Stimulated activated CD4-positive, alpha-beta T cell treated with anti-CD3 and anti-CD28 coated beads, Interleukin-1b, Interleukin-23, amount 100 ng/mL, for 1 hour (primary cell): ENCODE measurements around the gene HTRA3.
"Not testable (repeated sequence)": the region's sequence is repeated elsewhere in the genome, so short reads cannot be mapped to it uniquely, and the experiment has no call there.

ENCODE experiments used
- DNase-seq, 2 donors: peaks; one replicate each; pipeline ENCODE4 v3.0.0-alpha.2; 2020; ENCODE audit warnings: low read depth in 2 of 2

The HTRA3 gene

GRCh38 chr4:8342651-8343261 lies 73.2 kb downstream of the HTRA3 start:
- no peak for DNase-seq

DNA sequence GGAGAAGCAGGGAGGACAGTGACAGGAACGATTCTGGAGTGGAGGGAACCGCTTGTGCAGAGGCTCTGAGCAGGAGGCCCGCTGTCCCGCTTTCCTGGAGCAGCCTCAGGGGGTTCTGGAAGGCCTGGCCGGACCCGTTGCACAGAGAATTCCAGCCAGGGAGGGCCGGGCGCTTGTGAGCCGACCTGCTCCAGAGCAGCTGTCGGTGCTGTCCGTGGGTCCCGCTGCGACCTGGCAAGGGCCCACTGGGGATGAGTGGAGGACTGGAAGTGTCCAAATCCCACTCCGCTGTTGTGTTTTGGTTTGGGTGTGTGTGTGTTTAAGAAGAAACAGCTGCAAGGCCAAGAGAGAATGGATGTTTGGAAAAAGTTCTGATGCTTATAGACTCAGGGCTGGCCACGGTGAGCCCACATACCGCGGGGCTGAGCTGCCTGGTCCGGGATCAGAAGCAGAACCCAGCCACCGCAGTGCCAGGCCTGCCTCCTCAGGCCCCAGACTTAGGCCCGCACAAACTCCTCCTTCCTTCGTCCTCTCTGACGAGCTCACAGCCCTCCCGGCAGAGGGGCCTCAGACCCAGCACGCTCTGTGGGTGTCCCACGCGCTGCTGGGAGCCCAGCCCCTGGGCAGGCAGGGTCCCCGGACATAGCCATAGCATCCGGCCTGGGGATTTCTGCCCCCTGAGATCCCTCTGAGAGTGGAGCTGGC lies 73.9 kb downstream of the HTRA3 start:
- DNase-seq: no peak

DNA sequence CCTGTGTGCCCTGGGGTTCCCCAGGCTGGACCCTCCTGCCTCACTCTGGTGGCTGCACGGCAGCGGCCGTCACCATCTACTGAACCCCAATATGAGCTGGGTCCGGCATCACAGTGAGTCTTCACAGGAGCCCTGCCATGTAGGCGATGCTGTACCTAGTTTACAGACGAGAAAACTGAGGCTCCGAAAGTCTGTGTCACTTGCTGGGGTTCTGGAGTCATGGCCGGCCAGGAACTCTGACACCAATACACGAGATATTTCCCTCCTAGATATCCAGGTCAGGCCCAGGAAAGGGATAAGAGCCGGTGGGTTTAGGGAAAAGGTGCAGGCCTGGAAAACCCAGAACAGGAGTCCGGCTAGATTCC lies 74.4 kb downstream of the HTRA3 start:
- DNase-seq: no peak

GRCh38 chr4:8344377-8344776 lies 74.8 kb downstream of the HTRA3 start:
- DNase-seq: no peak

GRCh38 chr4:8345053-8345945 lies 75.7 kb downstream of the HTRA3 start:
- DNase-seq: no peak

DNA sequence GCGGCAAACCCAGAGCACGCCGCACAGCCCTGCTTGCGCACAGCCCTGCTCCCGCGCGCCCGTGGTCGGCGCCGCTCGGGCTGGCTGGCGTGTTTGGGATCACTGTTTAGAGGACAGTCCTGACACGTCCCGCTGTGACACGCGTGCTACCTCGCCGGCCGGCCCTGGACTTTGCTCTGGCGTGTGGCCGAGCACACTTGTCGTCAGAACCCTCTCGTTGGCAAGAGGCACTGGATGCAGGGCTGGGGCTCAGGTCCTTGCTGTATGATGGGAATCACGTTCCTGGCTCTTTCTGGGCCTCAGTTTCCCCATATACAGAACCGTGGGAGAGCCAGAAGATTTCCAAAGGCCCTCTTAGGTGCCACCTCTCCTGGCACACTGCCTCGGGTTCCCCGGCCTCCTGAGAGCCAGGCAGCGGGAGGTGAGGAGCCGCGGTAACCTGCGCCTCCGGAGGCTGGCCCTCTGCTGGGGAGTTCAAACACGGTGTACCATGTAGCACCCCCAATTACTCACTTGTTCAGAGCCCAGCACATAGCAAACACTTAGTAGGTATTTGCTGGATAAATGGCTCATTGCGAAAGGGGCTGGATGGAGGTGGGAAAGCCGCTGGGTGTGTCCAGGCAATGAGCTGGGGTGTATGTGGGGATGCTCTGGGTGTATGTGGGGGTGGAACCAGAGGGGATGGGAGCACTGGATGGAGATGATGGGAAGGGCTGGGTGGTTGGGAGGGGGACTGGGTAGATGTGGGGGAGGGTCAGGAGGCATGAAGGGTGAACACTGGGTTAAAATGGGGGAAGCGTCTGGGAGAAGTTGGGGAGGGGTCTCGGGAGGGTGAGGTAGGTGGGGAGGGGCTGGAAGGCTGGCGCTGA lies 76.6 kb downstream of the HTRA3 start:
- no peak for DNase-seq

- no peak for DNase-seq
These were observed 77.5 kb downstream of the HTRA3 start for GRCh38 chr4:8346838-8347605.

DNA sequence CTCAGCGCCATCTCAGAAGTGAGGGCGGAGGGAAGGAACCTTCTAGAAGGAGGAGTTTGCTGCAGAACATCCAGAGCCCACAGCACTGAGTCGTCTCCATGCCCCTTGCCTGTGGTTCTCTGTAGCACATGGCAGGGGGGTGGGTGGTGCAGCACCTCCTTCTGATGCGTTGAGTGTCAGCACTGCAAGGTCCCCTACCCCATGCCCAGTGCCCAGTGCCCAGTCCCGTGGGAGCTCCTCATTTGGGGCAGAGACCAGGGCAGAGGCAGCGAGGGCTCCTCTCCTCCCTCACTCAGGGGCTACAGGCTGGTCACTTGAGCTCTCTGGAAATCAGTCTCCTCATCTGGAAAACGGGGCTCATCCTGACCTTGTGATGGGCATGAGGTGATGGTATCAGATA lies 78.1 kb downstream of the HTRA3 start:
- no peak for DNase-seq

GRCh38 chr4:8348071-8348470 lies 78.5 kb downstream of the HTRA3 start:
- DNase-seq: no peak

DNA sequence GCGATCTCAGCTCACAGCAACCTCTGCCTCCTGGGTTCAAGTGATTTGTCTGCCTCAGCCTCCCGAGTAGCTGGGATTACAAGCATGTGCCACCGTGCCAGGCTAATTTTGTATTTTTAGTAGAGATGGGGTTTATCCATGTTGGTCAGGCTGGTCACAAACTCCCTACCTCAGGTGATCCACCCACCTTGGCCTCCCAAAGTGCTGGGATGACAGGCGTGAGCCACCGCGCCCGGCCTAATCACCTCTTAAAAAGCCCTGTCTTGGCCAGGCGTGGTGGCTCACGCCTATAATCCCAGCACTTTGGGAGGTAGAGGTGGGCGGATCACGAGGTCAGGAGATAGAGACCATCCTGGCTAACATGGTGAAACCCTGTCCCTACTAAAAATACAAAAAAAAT lies 79.7 kb downstream of the HTRA3 start:
- DNase-seq: not testable (repeated sequence)

GRCh38 chr4:8349664-8350236 lies 80.2 kb downstream of the HTRA3 start:
- no peak for DNase-seq

- DNase-seq: no peak
These were observed 80.8 kb downstream of the HTRA3 start for GRCh38 chr4:8350352-8350751.

DNA sequence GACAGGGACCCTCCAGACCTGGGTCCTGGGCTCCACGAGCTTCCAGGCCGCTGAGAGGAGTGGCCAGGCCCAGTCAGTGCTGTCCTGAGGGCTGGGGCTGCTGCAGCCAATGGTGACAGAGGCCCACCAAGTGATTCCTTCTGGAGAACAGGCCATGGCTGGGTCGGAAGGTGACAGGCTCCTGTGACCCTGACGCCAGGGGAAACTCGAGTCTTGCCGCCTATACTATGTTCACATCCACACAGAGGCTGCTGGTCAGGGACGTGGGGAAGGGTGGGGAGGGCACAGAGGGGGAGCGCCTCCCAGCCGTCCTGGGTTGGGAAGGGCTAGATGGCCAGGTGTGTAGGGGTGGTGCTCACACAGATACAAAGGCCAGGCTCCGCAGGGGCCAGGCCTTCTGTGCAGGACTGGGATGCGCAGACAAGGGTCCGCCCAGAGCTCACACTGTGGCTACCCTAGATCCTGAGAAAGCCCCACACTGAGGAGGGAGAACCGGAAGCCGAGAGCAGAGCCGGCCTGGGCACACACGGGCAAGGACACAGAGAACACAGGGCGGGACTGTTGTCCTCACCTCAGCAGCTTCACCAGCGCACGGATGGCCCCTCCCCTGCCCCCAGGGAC lies 81.4 kb downstream of the HTRA3 start:
- no peak for DNase-seq

GRCh38 chr4:8351931-8352367 lies 82.4 kb downstream of the HTRA3 start:
- DNase-seq: no peak

GRCh38 chr4:8352368-8353157 lies 83.0 kb downstream of the HTRA3 start:
- no peak for DNase-seq

DNA sequence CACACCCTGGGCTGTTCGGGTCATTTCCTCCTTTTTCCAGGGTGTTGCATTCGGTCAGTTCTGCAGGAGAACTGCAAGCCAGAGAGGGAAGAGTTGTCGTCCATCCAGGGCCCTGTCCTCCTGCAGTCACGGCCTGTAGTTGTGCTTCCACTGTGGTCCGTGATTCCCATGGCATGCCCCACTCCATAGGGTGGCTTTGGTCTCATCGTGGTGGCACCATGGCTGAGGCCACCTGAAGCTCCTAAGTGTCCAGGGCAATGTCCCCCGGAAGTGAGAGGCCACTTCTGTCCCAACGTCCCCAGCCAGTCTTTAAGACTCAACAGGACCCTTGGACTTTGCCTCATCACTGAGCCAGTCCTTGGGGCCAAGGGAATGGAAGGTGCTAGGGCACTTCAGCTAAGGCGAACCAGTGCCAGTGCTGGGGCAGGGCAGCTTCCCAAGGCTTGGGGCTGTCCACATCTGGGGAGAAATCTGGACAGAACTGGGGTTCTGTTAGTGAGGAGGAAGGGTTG lies 83.7 kb downstream of the HTRA3 start:
- DNase-seq: no peak

DNA sequence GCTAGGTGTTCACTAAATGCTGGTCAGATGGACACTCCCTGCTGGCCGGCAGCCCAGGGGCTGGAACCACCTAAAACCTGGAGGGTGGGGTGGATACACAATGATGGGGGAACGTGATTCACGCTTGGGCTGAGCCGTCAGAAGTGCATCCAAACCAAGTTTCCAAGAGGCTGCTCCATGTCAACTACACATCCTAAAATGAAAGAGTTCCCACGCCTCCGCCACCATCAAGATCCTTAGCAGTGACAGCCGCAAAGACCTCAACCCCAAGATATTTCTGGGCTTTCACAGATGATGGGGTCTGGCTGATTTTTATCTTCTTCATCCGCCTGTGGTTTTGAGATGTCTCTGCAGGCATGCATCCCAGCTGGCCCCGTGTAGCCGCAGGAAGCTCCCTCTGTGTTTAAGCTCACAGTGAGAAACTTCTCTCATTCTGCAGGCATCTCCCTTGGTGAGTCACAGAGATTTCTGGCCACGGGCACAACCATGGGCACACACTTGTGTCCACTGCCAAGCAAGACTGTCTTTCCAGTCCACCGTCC lies 84.4 kb downstream of the HTRA3 start:
- no peak for DNase-seq

- DNase-seq: no peak
These were observed 85.8 kb downstream of the HTRA3 start for GRCh38 chr4:8355306-8355705.
